Measurements from ENCODE around the gene IMPG2. TPM values are rescaled to one million over a fixed set of nuclear protein-coding genes. Genes with fewer than 3 reads are reported as not detected.

IMPG2 gene
- total RNA-seq, 1 donor from 2014 or later, result 0.30 TPM

- Mint-ChIP-seq H3K36me3 (ENCODE audit: low read depth, unreplicated experiment) (peaks cover 3% of the 10 kb centered on the region), H3K27me3 (ENCODE audit: low read depth, unreplicated experiment) (no peaks in the 10 kb centered on the region), H3K4me3 (ENCODE audit: unreplicated experiment) (no peak overlapping the region), H3K9me3 (ENCODE audit: unreplicated experiment) (peaks cover 2% of the 10 kb centered on the region), H3K27ac (ENCODE audit: unreplicated experiment) (no peak overlapping the region), H3K4me1 (ENCODE audit: low read depth, unreplicated experiment) (no peaks in the 10 kb centered on the region)
- H3K4me1 ChIP-seq (ENCODE audit: insufficient read depth, low read length), result no peaks in the 10 kb centered on the region
- H3K4me3 ChIP-seq (ENCODE audit: insufficient read depth, low read depth, low read length), result no peak overlapping the region
- H3K27me3 ChIP-seq (ENCODE audit: insufficient read depth, low read length), result no peaks in the 10 kb centered on the region
- no peak for FAIRE-seq
- H3K79me2 ChIP-seq (ENCODE audit: insufficient read depth, low read length), result no peaks in the 10 kb centered on the region
- no peak overlapping the region for H3K4me2 ChIP-seq (ENCODE audit: low read length)
- H3K9ac ChIP-seq (ENCODE audit: low read length), result no peak overlapping the region
- H4K20me1 ChIP-seq (ENCODE audit: insufficient read depth, low read length), result no peaks in the 10 kb centered on the region
- no peak for DNase-seq (ENCODE audit: low read depth)
- no peak overlapping the region for H3K27ac ChIP-seq (ENCODE audit: low read depth, low read length)
- no peaks in the 10 kb centered on the region for H3K9me3 ChIP-seq (ENCODE audit: insufficient read depth, low read depth, low read length)
- H3K36me3 ChIP-seq (ENCODE audit: insufficient read depth, low read length), result no peaks in the 10 kb centered on the region
- TF ChIP-seq CTCF (IDR thresholded peaks at IDR 0.05; ENCODE audit: insufficient read depth, low read depth, low read length) (no peak), EZH2 (IDR thresholded peaks at IDR 0.05; ENCODE audit: insufficient read depth, low read length) (no peak)
- H2AFZ ChIP-seq (ENCODE audit: low read depth, low read length), result no peak overlapping the region
These were observed 52.2 kb downstream of the IMPG2 start for GRCh38 chr3:101268141-101268540.

- Mint-ChIP-seq H3K36me3 (ENCODE audit: low read depth, unreplicated experiment) (peaks cover 2% of the 10 kb centered on the region), H3K27ac (ENCODE audit: unreplicated experiment) (no peak overlapping the region), H3K9me3 (ENCODE audit: unreplicated experiment) (peaks cover 2% of the 10 kb centered on the region), H3K27me3 (ENCODE audit: low read depth, unreplicated experiment) (no peaks in the 10 kb centered on the region), H3K4me3 (ENCODE audit: unreplicated experiment) (no peak overlapping the region), H3K4me1 (ENCODE audit: low read depth, unreplicated experiment) (no peaks in the 10 kb centered on the region)
- Histone ChIP-seq H3K4me3 (ENCODE audit: insufficient read depth, low read depth, low read length) (no peak overlapping the region), H3K27me3 (ENCODE audit: insufficient read depth, low read length) (no peaks in the 10 kb centered on the region), H3K27ac (ENCODE audit: low read depth, low read length) (no peak overlapping the region), H3K4me2 (ENCODE audit: low read length) (no peak overlapping the region), H3K9ac (ENCODE audit: low read length) (no peak overlapping the region), H3K9me3 (ENCODE audit: insufficient read depth, low read depth, low read length) (no peaks in the 10 kb centered on the region), H3K4me1 (ENCODE audit: insufficient read depth, low read length) (no peaks in the 10 kb centered on the region), H4K20me1 (ENCODE audit: insufficient read depth, low read length) (no peaks in the 10 kb centered on the region), H2AFZ (ENCODE audit: low read depth, low read length) (no peak overlapping the region), H3K36me3 (ENCODE audit: insufficient read depth, low read length) (no peaks in the 10 kb centered on the region), H3K79me2 (ENCODE audit: insufficient read depth, low read length) (no peaks in the 10 kb centered on the region)
- no peak for DNase-seq (ENCODE audit: low read depth)
- TF ChIP-seq CTCF (IDR thresholded peaks at IDR 0.05; ENCODE audit: insufficient read depth, low read depth, low read length) (no peak), EZH2 (IDR thresholded peaks at IDR 0.05; ENCODE audit: insufficient read depth, low read length) (no peak)
- no peak for FAIRE-seq
These were observed 53.8 kb downstream of the IMPG2 start for GRCh38 chr3:101266566-101266965.

- no peaks in the 10 kb centered on the region for H4K20me1 ChIP-seq (ENCODE audit: insufficient read depth, low read length)
- Mint-ChIP-seq H3K27me3 (ENCODE audit: low read depth, unreplicated experiment) (no peaks in the 10 kb centered on the region), H3K36me3 (ENCODE audit: low read depth, unreplicated experiment) (no peaks in the 10 kb centered on the region), H3K4me3 (ENCODE audit: unreplicated experiment) (no peak overlapping the region), H3K27ac (ENCODE audit: unreplicated experiment) (no peak overlapping the region), H3K4me1 (ENCODE audit: low read depth, unreplicated experiment) (no peaks in the 10 kb centered on the region), H3K9me3 (ENCODE audit: unreplicated experiment) (peaks cover 2% of the 10 kb centered on the region)
- H3K9me3 ChIP-seq (ENCODE audit: insufficient read depth, low read depth, low read length), result no peaks in the 10 kb centered on the region
- DNase-seq (ENCODE audit: low read depth) (no peak), FAIRE-seq (no peak)
- no peak for TF ChIP-seq EZH2 (IDR thresholded peaks at IDR 0.05; ENCODE audit: insufficient read depth, low read length)
- no peak for TF ChIP-seq CTCF (IDR thresholded peaks at IDR 0.05; ENCODE audit: insufficient read depth, low read depth, low read length)
- H2AFZ ChIP-seq (ENCODE audit: low read depth, low read length), result no peak overlapping the region
- no peak overlapping the region for H3K4me3 ChIP-seq (ENCODE audit: insufficient read depth, low read depth, low read length)
- no peak overlapping the region for H3K9ac ChIP-seq (ENCODE audit: low read length)
- no peaks in the 10 kb centered on the region for H3K36me3 ChIP-seq (ENCODE audit: insufficient read depth, low read length)
- no peak overlapping the region for H3K27ac ChIP-seq (ENCODE audit: low read depth, low read length)
- no peak overlapping the region for H3K4me2 ChIP-seq (ENCODE audit: low read length)
- H3K79me2 ChIP-seq (ENCODE audit: insufficient read depth, low read length), result no peaks in the 10 kb centered on the region
- H3K27me3 ChIP-seq (ENCODE audit: insufficient read depth, low read length), result no peaks in the 10 kb centered on the region
- H3K4me1 ChIP-seq (ENCODE audit: insufficient read depth, low read length), result no peaks in the 10 kb centered on the region
These were observed 54.3 kb downstream of the IMPG2 start for GRCh38 chr3:101266071-101266470.

Data from astrocyte (in vitro differentiated cells and primary cell).